Measurements from ENCODE around the gene PABPN1. TPM values are rescaled to one million over a fixed set of nuclear protein-coding genes. Genes with fewer than 3 reads are reported as not detected.

PABPN1 gene
- total and polyA plus RNA-seq, 2 of the 13 experiments (the other 11 are each of a cell fraction or from before 2014, with no cell fraction given) = 233 to 524 TPM

DNA sequence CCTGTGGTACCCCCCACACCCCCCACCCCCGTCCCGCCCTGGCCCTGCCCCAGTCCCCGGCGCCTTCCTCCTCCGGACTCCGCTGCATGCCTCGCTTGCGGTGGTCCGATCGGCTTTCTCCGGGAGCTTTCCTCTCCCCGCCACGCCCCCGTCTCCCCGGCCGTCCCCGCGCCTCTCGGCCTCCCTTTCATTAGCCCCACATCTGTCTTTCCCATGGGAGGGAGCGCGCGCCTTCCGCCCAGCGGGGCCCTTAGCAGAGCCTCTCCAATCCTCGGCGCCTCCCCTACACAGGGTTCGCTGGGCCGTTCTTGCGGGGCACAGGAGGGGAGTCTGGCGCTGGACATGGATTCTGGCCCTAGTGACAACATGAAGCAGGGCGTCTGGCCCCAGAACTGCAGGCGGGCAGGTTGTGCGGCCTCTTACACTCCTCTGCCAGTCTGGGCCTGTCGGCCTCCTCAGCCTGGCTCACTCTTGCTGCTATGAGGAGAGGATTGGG is 45.2 kb downstream of the PABPN1 start (continued):
- TF ChIP-seq CEBPB (IDR thresholded peaks at IDR 0.05; ENCODE audit: borderline replicate concordance, low read depth, low read length) = no peak
- no peak for TF ChIP-seq TMF1 (CRISPR knock-in tag; IDR thresholded peaks at IDR 0.05; ENCODE audit: low read depth)
- TF ChIP-seq, protein P1, sequence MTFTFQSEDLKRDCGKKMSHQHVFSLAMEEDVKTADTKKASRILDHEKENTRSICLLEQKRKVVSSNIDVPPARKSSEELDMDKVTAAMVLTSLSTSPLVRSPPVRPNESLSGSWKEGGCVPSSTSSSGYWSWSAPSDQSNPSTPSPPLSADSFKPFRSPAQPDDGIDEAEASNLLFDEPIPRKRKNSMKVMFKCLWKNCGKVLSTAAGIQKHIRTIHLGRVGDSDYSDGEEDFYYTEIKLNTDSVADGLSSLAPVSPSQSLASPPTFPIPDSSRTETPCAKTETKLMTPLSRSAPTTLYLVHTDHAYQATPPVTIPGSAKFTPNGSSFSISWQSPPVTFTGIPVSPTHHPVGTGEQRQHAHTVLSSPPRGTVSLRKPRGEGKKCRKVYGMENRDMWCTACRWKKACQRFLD (CRISPR knock-in tag; IDR thresholded peaks at IDR 0.05; ENCODE audit: borderline replicate concordance) = no peak

DNA sequence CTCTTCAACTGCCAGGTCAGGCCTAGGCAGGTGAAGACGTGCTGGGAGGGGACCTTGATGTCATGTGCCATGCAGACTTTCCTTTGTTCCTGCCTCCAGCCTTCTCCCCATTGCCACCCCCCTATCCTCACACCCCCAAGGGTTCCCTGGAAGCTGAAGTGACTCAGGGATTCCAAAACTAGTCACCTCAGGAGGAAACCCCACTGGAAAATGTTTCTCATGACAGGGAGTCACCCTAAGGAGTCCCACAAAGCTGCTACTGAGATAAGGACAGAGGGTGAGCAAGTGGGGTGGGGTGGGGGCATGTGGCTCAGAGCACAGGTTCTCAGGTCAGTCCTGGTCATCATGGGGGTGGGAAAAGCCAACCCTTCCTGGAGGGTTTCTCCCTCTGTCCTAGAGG is 49.0 kb downstream of the PABPN1 start:
- 0% methylated on average over 1 of the region's 1 CpG for WGBS (ENCODE audit: low lambda C conversion rate)
- FAIRE-seq = no peak
- Histone ChIP-seq H2AFZ (ENCODE audit: low read length) (no peak overlapping the region), H3K36me3 (replicated peaks in 1 of 2; ENCODE audit: control insufficient read depth in 1 of 2, insufficient read depth in 2 of 2, low read length in 2 of 2) (no peaks in the 10 kb centered on the region), H3K4me3 (replicated peaks in 1 of 3; ENCODE audit: insufficient read depth in 1 of 3, low read depth in 2 of 3, low read length in 3 of 3) (no peak overlapping the region), H3K79me2 (ENCODE audit: insufficient read depth, low read length) (no peaks in the 10 kb centered on the region), H3K27ac (ENCODE audit: extremely low read length, insufficient read depth, low read length) (no peak overlapping the region), H4K20me1 (ENCODE audit: insufficient read depth, low read length) (no peaks in the 10 kb centered on the region), H3K9me3 (ENCODE audit: low read length) (no peaks in the 10 kb centered on the region), H3K4me2 (ENCODE audit: low read depth, low read length) (no peak overlapping the region), H3K27me3 (ENCODE audit: control insufficient read depth in 1 of 2, insufficient read depth in 2 of 2, low read length in 2 of 2) (peaks cover 27 to 89% of the 10 kb centered on the region in 2 experiments), H3K9ac (ENCODE audit: insufficient read depth, low read depth, low read length) (no peak overlapping the region), H3K4me1 (ENCODE audit: insufficient read depth, low read length) (no peaks in the 10 kb centered on the region)
- POLR2A ChIA-PET = no interaction called here
- DNase-seq (ENCODE audit: low spot score) = no peak
- CTCF ChIA-PET (ENCODE audit: low intra/inter-chr PET ratio, low total read pairs) = no interaction called here
- no peak for ATAC-seq
- in situ Hi-C loops (cut with HindIII; ENCODE audit: extremely low pct_ligation_motif_present, low pct_unique_long_range_greater_than_20kb) (no loop called here), intact Hi-C loops (cut with micrococcal nuclease; ENCODE audit: unreplicated experiment) (no loop called here)
- TF ChIP-seq NFE2L1 (CRISPR knock-in tag; IDR thresholded peaks at IDR 0.05; ENCODE audit: borderline replicate concordance) (no peak), ISL2 (CRISPR knock-in tag; IDR thresholded peaks at IDR 0.05) (no peak), RFXAP (CRISPR knock-in tag; IDR thresholded peaks at IDR 0.05; ENCODE audit: borderline replicate concordance) (no peak), SAP130 (CRISPR knock-in tag; IDR thresholded peaks at IDR 0.05; ENCODE audit: low read depth) (no peak), ZNF337 (CRISPR knock-in tag; IDR thresholded peaks at IDR 0.05; ENCODE audit: borderline replicate concordance, low read depth) (no peak), KLF12 (CRISPR knock-in tag; IDR thresholded peaks at IDR 0.05; ENCODE audit: borderline replicate concordance) (no peak), SMARCE1 (IDR thresholded peaks at IDR 0.05; ENCODE audit: borderline replicate concordance) (no peak), TGIF2 (CRISPR knock-in tag; IDR thresholded peaks at IDR 0.05) (no peak), ZNF484 (CRISPR knock-in tag; IDR thresholded peaks at IDR 0.05; ENCODE audit: borderline replicate concordance, low read depth) (no peak), HNRNPUL1 (IDR thresholded peaks at IDR 0.05; ENCODE audit: low read depth, low read length) (no peak), MTA3 (CRISPR knock-in tag; IDR thresholded peaks at IDR 0.05) (no peak), HMGA1 (CRISPR knock-in tag; conservative IDR thresholded peaks at IDR 0.05) (no peak), CEBPG (CRISPR knock-in tag; IDR thresholded peaks at IDR 0.05) (no peak)
- TF ChIP-seq, protein P2, sequence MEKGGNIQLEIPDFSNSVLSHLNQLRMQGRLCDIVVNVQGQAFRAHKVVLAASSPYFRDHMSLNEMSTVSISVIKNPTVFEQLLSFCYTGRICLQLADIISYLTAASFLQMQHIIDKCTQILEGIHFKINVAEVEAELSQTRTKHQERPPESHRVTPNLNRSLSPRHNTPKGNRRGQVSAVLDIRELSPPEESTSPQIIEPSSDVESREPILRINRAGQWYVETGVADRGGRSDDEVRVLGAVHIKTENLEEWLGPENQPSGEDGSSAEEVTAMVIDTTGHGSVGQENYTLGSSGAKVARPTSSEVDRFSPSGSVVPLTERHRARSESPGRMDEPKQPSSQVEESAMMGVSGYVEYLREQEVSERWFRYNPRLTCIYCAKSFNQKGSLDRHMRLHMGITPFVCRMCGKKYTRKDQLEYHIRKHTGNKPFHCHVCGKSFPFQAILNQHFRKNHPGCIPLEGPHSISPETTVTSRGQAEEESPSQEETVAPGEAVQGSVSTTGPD (CRISPR knock-in tag; IDR thresholded peaks at IDR 0.05) = no peak
- TF ChIP-seq, protein P3, sequence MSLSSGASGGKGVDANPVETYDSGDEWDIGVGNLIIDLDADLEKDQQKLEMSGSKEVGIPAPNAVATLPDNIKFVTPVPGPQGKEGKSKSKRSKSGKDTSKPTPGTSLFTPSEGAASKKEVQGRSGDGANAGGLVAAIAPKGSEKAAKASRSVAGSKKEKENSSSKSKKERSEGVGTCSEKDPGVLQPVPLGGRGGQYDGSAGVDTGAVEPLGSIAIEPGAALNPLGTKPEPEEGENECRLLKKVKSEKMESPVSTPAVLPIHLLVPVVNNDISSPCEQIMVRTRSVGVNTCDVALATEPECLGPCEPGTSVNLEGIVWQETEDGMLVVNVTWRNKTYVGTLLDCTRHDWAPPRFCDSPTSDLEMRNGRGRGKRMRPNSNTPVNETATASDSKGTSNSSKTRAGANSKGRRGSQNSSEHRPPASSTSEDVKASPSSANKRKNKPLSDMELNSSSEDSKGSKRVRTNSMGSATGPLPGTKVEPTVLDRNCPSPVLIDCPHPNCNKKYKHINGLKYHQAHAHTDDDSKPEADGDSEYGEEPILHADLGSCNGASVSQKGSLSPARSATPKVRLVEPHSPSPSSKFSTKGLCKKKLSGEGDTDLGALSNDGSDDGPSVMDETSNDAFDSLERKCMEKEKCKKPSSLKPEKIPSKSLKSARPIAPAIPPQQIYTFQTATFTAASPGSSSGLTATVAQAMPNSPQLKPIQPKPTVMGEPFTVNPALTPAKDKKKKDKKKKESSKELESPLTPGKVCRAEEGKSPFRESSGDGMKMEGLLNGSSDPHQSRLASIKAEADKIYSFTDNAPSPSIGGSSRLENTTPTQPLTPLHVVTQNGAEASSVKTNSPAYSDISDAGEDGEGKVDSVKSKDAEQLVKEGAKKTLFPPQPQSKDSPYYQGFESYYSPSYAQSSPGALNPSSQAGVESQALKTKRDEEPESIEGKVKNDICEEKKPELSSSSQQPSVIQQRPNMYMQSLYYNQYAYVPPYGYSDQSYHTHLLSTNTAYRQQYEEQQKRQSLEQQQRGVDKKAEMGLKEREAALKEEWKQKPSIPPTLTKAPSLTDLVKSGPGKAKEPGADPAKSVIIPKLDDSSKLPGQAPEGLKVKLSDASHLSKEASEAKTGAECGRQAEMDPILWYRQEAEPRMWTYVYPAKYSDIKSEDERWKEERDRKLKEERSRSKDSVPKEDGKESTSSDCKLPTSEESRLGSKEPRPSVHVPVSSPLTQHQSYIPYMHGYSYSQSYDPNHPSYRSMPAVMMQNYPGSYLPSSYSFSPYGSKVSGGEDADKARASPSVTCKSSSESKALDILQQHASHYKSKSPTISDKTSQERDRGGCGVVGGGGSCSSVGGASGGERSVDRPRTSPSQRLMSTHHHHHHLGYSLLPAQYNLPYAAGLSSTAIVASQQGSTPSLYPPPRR (CRISPR knock-in tag; IDR thresholded peaks at IDR 0.05; ENCODE audit: borderline replicate concordance) = no peak
- no TSS peak for BruUV-seq (replicated peaks)
